Measurements from ENCODE around the gene PCMT1. TPM values are rescaled to one million over a fixed set of nuclear protein-coding genes. Genes with fewer than 3 reads are reported as not detected.
"Not testable (repeated sequence)": the region's sequence is repeated elsewhere in the genome, so short reads cannot be mapped to it uniquely, and the experiment has no call there.

PCMT1 gene
- total and polyA plus RNA-seq, 2 of the 8 experiments (the other 6 are each of a cell fraction or from before 2014, with no cell fraction given), result 84.3 to 91.3 TPM

- TF ChIP-seq SAP30 (IDR thresholded peaks at IDR 0.05; ENCODE audit: insufficient read depth, insufficient replicate concordance, low read length) (no peak), EZH2 (IDR thresholded peaks at IDR 0.05; ENCODE audit: low read depth, low read length, severe bottlenecking) (no peak), NRF1 (IDR thresholded peaks at IDR 0.05; ENCODE audit: low read depth, low read length) (no peak), BRCA1 (IDR thresholded peaks at IDR 0.05; ENCODE audit: low read depth, low read length) (no peak), EGR1 (IDR thresholded peaks at IDR 0.05; ENCODE audit: borderline replicate concordance, low read depth, low read length) (no peak), GTF2F1 (IDR thresholded peaks at IDR 0.05; ENCODE audit: borderline replicate concordance, low read depth, low read length) (no peak), POU5F1 (IDR thresholded peaks at IDR 0.05; ENCODE audit: low read depth, low read length) (no peak)
These were observed 93.6 kb downstream of the PCMT1 start (continued) for GRCh38 chr6:149843051-149843633.

DNA sequence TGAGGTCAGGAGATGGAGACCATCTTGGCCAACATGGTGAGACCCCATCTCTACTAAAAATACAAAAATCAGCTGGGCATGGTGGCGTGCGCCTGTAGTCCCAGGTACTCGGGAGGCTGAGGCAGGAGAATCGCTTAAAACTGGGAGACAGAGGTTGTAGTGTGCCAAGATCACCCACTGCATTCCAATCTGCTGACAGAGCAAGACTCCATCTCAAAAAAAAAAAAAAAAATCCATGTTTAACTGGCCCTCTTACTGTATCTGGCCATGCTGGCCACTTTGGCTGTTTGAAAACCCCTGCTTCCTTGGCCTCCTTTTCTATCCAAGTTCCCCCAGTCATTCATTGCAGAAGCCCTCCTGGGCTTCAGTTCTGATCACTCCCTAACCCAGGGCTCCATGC is 94.5 kb downstream of the PCMT1 start:
- H3K27me3 ChIP-seq (replicated peaks in 1 of 4; ENCODE audit: control insufficient read depth in 3 of 4, extremely low read depth in 1 of 4, insufficient read depth in 3 of 4, low read length in 3 of 4); POLR2A ChIA-PET (ENCODE audit: partially characterized antibody); H3K56ac ChIP-seq (replicated peaks; ENCODE audit: insufficient read length, low read depth, low read length); DNase-seq (ENCODE audit: low read depth in 1 of 2, low spot score in 2 of 2); H3K4me2 ChIP-seq (ENCODE audit: insufficient read depth in 1 of 2, low read depth in 2 of 2, low read length in 2 of 2); H3K27ac ChIP-seq (ENCODE audit: low read depth, low read length); H2BK12ac ChIP-seq (ENCODE audit: low read depth, low read length); H2BK20ac ChIP-seq (ENCODE audit: low read length); FAIRE-seq; H2BK120ac ChIP-seq (replicated peaks; ENCODE audit: low read depth, low read length); H3K79me2 ChIP-seq (ENCODE audit: control insufficient read depth in 1 of 2, insufficient read depth in 2 of 2, low read length in 2 of 2); H4K20me1 ChIP-seq (replicated peaks in 1 of 2; ENCODE audit: control insufficient read depth in 1 of 2, insufficient read depth in 2 of 2, low read length in 2 of 2); H3K23me2 ChIP-seq (ENCODE audit: low read depth, low read length); H2AK5ac ChIP-seq (ENCODE audit: low read depth, low read length); H2AFZ ChIP-seq (ENCODE audit: low read length); H3K9ac ChIP-seq (replicated peaks in 1 of 4; ENCODE audit: extremely low read depth in 1 of 4, low read depth in 3 of 4, low read length in 3 of 4); H3K4ac ChIP-seq (replicated peaks; ENCODE audit: insufficient read length, low read depth, low read length); H4K91ac ChIP-seq (replicated peaks; ENCODE audit: insufficient read length, low read length); H3K79me1 ChIP-seq (ENCODE audit: low read depth, low read length); H3K36me3 ChIP-seq (ENCODE audit: control insufficient read depth in 2 of 4, insufficient read depth in 4 of 4, low read length in 3 of 4); H2BK15ac ChIP-seq (ENCODE audit: low read length); H3K9me3 ChIP-seq (ENCODE audit: insufficient read depth in 2 of 2, low read depth in 1 of 2, low read length in 1 of 2); H3K14ac ChIP-seq (ENCODE audit: insufficient read length); H3K4me3 ChIP-seq (ENCODE audit: extremely low read depth in 1 of 4, insufficient read depth in 2 of 4, low read depth in 3 of 4, low read length in 4 of 4); H3K4me1 ChIP-seq (replicated peaks in 1 of 4; ENCODE audit: control insufficient read depth in 3 of 4, insufficient read depth in 4 of 4, low read length in 3 of 4); H3K23ac ChIP-seq (ENCODE audit: insufficient read length); H4K5ac ChIP-seq (ENCODE audit: insufficient read length, low read depth, low read length); H2BK5ac ChIP-seq (ENCODE audit: low read depth, low read length); H3K18ac ChIP-seq (ENCODE audit: extremely low read depth, low read length): not testable (repeated sequence)
- WGBS, 2 experiments (ENCODE audit: extremely low coverage in 1 of 2, insufficient coverage in 1 of 2, insufficient read length in 1 of 2, insufficient replicate concordance in 2 of 2, low coverage in 1 of 2, low lambda C conversion rate in 2 of 2, missing lambda C conversion rate in 1 of 2), result 100% methylated on average over 4 of the region's 4 CpGs; no CpG with 5 or more reads in 1 of the 2 experiments
- CTCF ChIA-PET (ENCODE audit: partially characterized antibody), result interaction anchor here (0.7 to 15.4 kb wide), 10 partner anchors 8 to 227 kb away, joined by 3 to 195 read pairs (median 4); partner anchors contain the start of genes LRP11 and RAET1E
- peak overlapping the region; percentile 62; the same call in 1 of the 2 replicates for H4K8ac ChIP-seq (ENCODE audit: extremely low read depth, insufficient read depth, low read length)

Data from H1 (cell line).